GM23338 (cell line): ENCODE measurements around the gene KLHL33. TPM values are rescaled to one million over a fixed set of nuclear protein-coding genes. Genes with fewer than 3 reads are reported as not detected.

Source experiments
- ATAC-seq: fragments of 200-7000 bp; cut with Tn5 transposase; 3 replicates; pipeline ENCODE4 v1.9.1; 2020
- DNase-seq: peaks from one replicate; pipeline ENCODE4 v3.0.0-alpha.2; 2015; ENCODE audit warnings: low spot score
- H2AFZ ChIP-seq: fragments of 200-600 bp; sonication (generic); 2 replicates; pipeline ENCODE4 v1.8.0; 2016; ENCODE audit warnings: antibody characterized with exemption, mild to moderate bottlenecking, moderate library complexity
- H3F3A ChIP-seq: fragments of 200-600 bp; sonication (generic); replicated peaks from 2 replicates; pipeline ENCODE4 v1.8.0; 2017; ENCODE audit warnings: antibody characterized with exemption, mixed run types, low read depth
- H3K27ac ChIP-seq: fragments of 200-600 bp; sonication (generic); 2 replicates; pipeline ENCODE4 v1.6.1; 2016; ENCODE audit warnings: low read depth
- H3K27me3 ChIP-seq: fragments of 200-600 bp; sonication (generic); 2 replicates; pipeline ENCODE4 v1.8.0; 2016; ENCODE audit warnings: mild to moderate bottlenecking, mixed run types, moderate library complexity; ENCODE audit not compliant: insufficient read depth
- H3K36me3 ChIP-seq: fragments of 200-600 bp; sonication (generic); 2 replicates; pipeline ENCODE4 v1.8.0; 2016; ENCODE audit warnings: mild to moderate bottlenecking; ENCODE audit not compliant: insufficient read depth
- H3K4me1 ChIP-seq: fragments of 200-600 bp; sonication (generic); 2 replicates; pipeline ENCODE4 v1.8.0; 2016; ENCODE audit warnings: mild to moderate bottlenecking, moderate library complexity; ENCODE audit not compliant: insufficient read depth
- H3K4me2 ChIP-seq: fragments of 200-600 bp; sonication (generic); 2 replicates; pipeline ENCODE4 v1.7.1; 2017; ENCODE audit warnings: mixed run types
- H3K4me3 ChIP-seq: fragments of 200-600 bp; sonication (generic); 2 replicates; pipeline ENCODE4 v1.6.1; 2016; ENCODE audit warnings: mixed run types
- H3K79me2 ChIP-seq: fragments of 200-600 bp; sonication (generic); replicated peaks from 2 replicates; pipeline ENCODE4 v1.8.0; 2017; ENCODE audit warnings: mild to moderate bottlenecking; ENCODE audit not compliant: insufficient read depth
- H3K9me2 ChIP-seq: fragments of 200-600 bp; sonication (generic); 2 replicates; pipeline ENCODE4 v1.8.0; 2017; ENCODE audit not compliant: insufficient read depth
- H4K20me1 ChIP-seq: fragments of 200-600 bp; sonication (generic); replicated peaks from 2 replicates; pipeline ENCODE4 v1.8.0; 2017; ENCODE audit warnings: mild to moderate bottlenecking; ENCODE audit not compliant: insufficient read depth
- H3K27ac Mint-ChIP-seq: 2 replicates; pipeline ENCODE4 v1.8.0; 2020; ENCODE audit warnings: inconsistent platforms, mild to moderate bottlenecking, moderate library complexity, mixed read lengths
- H3K27me3 Mint-ChIP-seq: 3 replicates; pipeline ENCODE4 v1.8.0; 2022; ENCODE audit warnings: low read depth, mild to moderate bottlenecking, moderate library complexity, mixed read lengths, inconsistent platforms; ENCODE audit not compliant: insufficient read depth, poor library complexity
- H3K36me3 Mint-ChIP-seq: 3 replicates; pipeline ENCODE4 v1.8.0; 2021; ENCODE audit warnings: low read depth, mild to moderate bottlenecking, inconsistent platforms, moderate library complexity, mixed read lengths
- H3K4me1 Mint-ChIP-seq: 3 replicates; pipeline ENCODE4 v1.8.0; 2020; ENCODE audit warnings: mild to moderate bottlenecking, inconsistent platforms, mixed read lengths
- H3K4me3 Mint-ChIP-seq: 3 replicates; pipeline ENCODE4 v1.8.0; 2021; ENCODE audit warnings: moderate library complexity, mild to moderate bottlenecking, inconsistent platforms, mixed read lengths
- H3K9me3 Mint-ChIP-seq: 3 replicates; pipeline ENCODE4 v1.8.0; 2020; ENCODE audit warnings: moderate library complexity, mild to moderate bottlenecking, inconsistent platforms, mixed read lengths
- CREB1 ChIP-seq: fragments of 250-450 bp; sonication (Bioruptor Pico); IDR thresholded peaks from 2 replicates; pipeline ENCODE4 v1.5.0; 2020; ENCODE audit warnings: low read depth, mild to moderate bottlenecking, moderate library complexity
- CTCF ChIP-seq, 2 experiments: fragments of 200-600 bp in 1 of 2; sonication (generic) in 1 of 2; conservative IDR thresholded peaks; 2 replicates each; pipeline versions ENCODE4 v1.5.1 to v1.6.1; 2016 to 2017; ENCODE audit warnings: antibody characterized with exemption in 2 of 2, low read depth in 2 of 2, mild to moderate bottlenecking in 2 of 2, moderate library complexity in 1 of 2
- ETS1 ChIP-seq: IDR thresholded peaks from 2 replicates; pipeline ENCODE4 v1.6.1; 2016; ENCODE audit warnings: antibody characterized with exemption
- EZH2 ChIP-seq: fragments of 200-600 bp; sonication (generic); IDR thresholded peaks from one replicate; pipeline ENCODE4 v1.8.0; 2017; ENCODE audit warnings: antibody characterized with exemption, mild to moderate bottlenecking, low read depth; ENCODE audit not compliant: unreplicated experiment
- EZH2phosphoT487 ChIP-seq: fragments of 200-600 bp; sonication (generic); IDR thresholded peaks from one replicate; pipeline ENCODE4 v1.8.1; 2018; ENCODE audit warnings: antibody characterized with exemption; ENCODE audit not compliant: unreplicated experiment
- JUNB ChIP-seq: IDR thresholded peaks from one replicate; pipeline ENCODE4 v1.6.1; 2016; ENCODE audit warnings: antibody characterized with exemption; ENCODE audit not compliant: unreplicated experiment
- NANOG ChIP-seq: IDR thresholded peaks from 2 replicates; pipeline ENCODE4 v1.6.1; 2016; ENCODE audit warnings: antibody characterized with exemption, borderline replicate concordance
- POLR2AphosphoS5 ChIP-seq: IDR thresholded peaks from 2 replicates; pipeline ENCODE4 v1.6.1; 2016; ENCODE audit warnings: antibody characterized with exemption, low read depth
- REST ChIP-seq: IDR thresholded peaks from one replicate; pipeline ENCODE4 v1.6.1; 2018; ENCODE audit warnings: antibody characterized with exemption; ENCODE audit not compliant: unreplicated experiment
- STAT1 ChIP-seq: IDR thresholded peaks from one replicate; pipeline ENCODE4 v1.6.1; 2016; ENCODE audit warnings: antibody characterized with exemption; ENCODE audit not compliant: unreplicated experiment
- ZNF114 ChIP-seq: fragments of 250-450 bp; sonication (Bioruptor Pico); IDR thresholded peaks from 2 replicates; pipeline ENCODE4 v1.5.0; 2020; ENCODE audit warnings: mild to moderate bottlenecking, moderate library complexity
- ZNF331 ChIP-seq: fragments of 250-450 bp; sonication (Bioruptor Pico); IDR thresholded peaks from 2 replicates; pipeline ENCODE4 v1.5.0; 2020; ENCODE audit warnings: low read depth, mild to moderate bottlenecking, moderate library complexity
- ZNF462 ChIP-seq: fragments of 250-450 bp; sonication (Bioruptor Pico); IDR thresholded peaks from 2 replicates; pipeline ENCODE4 v1.5.0; 2020; ENCODE audit warnings: mild to moderate bottlenecking, moderate library complexity
- polyA plus RNA-seq: library from polyadenylated mRNA; unstranded; fragments of >200 nt; fragmentation: Nextera tagmentation; extraction: Ambion mirVana; gene quantifications from 2 replicates; pipeline ENCODE4 v1.2.1, GENCODE V29; 2016
- total RNA-seq: library from RNA; depleted of rRNA; stranded (reverse); fragments of >200 nt; shearing (Covaris generic); gene quantifications from 2 replicates; pipeline ENCODE4 v1.2.3, GENCODE V29; 2014

Gene KLHL33
- total and polyA plus RNA-seq, 2 experiments from 2014 or later, result 0.15 to 0.35 TPM

GRCh38 chr14:20418501-20418909, 17.5 kb downstream of the KLHL33 start:
- H3K4me1 ChIP-seq, result peaks cover 27% of the 10 kb centered on the region
- no peaks in the 10 kb centered on the region for H4K20me1 ChIP-seq
- no peak overlapping the region for H3K4me3 Mint-ChIP-seq
- H3K36me3 Mint-ChIP-seq, result no peaks in the 10 kb centered on the region; the same call in 2 of the 3 replicates
- DNase-seq, result no peak
- peaks cover 25% of the 10 kb centered on the region for H3K4me1 Mint-ChIP-seq
- H3K27me3 Mint-ChIP-seq, result peaks cover 6% of the 10 kb centered on the region
- no peaks in the 10 kb centered on the region for H3K79me2 ChIP-seq
- no peaks in the 10 kb centered on the region for H3K36me3 ChIP-seq
- peaks cover 7% of the 10 kb centered on the region; the same call in 1 of the 2 replicates for H3K27me3 ChIP-seq
- no peak overlapping the region for H3K4me3 ChIP-seq
- no peak for ATAC-seq
- H3F3A ChIP-seq, result peaks cover 9% of the 10 kb centered on the region; the same call in 1 of the 2 replicates
- no peak overlapping the region for H3K27ac Mint-ChIP-seq
- H3K9me2 ChIP-seq, result no peaks in the 10 kb centered on the region
- H2AFZ ChIP-seq, result no peak overlapping the region
- H3K9me3 Mint-ChIP-seq, result no peaks in the 10 kb centered on the region
- H3K27ac ChIP-seq, result no peak overlapping the region
- TF ChIP-seq CTCF (conservative IDR thresholded peaks at IDR 0.05; ENCODE audit: low read depth in 2 of 2), result no peak
- no peak for TF ChIP-seq ZNF114 (CRISPR knock-in tag)
- TF ChIP-seq CREB1 (CRISPR knock-in tag), result no peak
- TF ChIP-seq POLR2AphosphoS5, result no peak
- TF ChIP-seq ZNF462, result no peak
- no peak for TF ChIP-seq EZH2
- TF ChIP-seq JUNB, result no peak
- no peak for TF ChIP-seq EZH2phosphoT487
- TF ChIP-seq ETS1, result no peak
- TF ChIP-seq STAT1, result no peak
- no peak for TF ChIP-seq REST
- no peak for TF ChIP-seq ZNF331 (CRISPR knock-in tag)
- TF ChIP-seq NANOG, result no peak
- H3K4me2 ChIP-seq, result no peak overlapping the region
